ENCODE results near the gene FBXL15.

GRCh38 chr10:102457591-102458150 is 37.0 kb downstream of the FBXL15 start:
- TF ChIP-seq CTCF (IDR thresholded peaks at IDR 0.05) (no peak), POLR2A (IDR thresholded peaks at IDR 0.05) (no peak)

Data from Peyer's patch (tissue), 4 donors.